NCI-H2171 treated with DMSO at 0.1 percent for 48 hours (cell line): Measurements from ENCODE around the gene DDX41.
A peak's percentile ranks its signal among the peaks of the same experiment; 100 is the strongest.

Experiments
- DNase-seq: peaks from one replicate; lab custom pipeline; 2025; lab: John Stamatoyannopoulos, UW

DDX41 gene

DNA sequence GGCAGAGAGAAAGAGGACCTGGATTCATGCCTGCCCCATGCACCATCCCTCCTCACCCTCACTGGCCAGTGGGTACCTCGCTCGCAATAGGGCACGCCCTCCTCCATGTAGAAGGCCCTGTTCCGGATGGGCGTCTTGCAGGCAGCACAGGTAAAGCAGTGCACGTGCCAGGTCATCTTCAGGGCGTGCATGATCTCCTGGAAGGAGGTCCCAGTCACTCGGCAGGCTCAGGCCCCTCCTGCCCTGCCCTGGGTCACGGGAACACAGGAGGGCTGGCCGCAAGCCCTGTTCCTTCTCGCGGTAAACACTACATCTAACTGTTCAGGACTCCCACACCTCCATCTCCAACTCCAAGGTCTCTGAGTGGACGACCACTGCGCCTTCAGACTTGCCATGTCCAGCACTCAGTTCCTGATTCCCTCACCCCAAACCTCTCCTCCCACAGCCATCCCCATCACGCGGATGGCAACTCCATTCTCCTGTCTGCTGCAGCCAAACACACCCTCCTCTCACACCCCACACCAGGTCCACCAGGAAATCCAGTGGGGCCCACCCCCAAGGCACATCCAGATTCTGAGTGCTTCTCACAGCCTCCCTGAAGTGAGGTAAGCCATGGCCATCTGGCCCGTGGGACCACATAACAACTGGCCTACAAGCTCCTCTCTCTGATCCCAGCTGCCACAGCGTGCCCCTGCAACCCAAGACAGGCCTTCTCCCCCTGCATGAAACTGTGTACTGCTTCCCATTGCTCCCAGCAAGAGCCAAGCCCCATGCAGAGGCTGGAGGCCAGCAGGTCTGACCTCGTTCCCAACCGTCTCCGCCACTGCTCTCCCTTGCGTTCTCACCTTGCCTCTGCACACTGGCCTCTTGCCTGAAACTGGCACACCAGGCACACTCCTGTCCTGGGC lies 32.5 kb downstream of the DDX41 start:
- no peak for DNase-seq

DNA sequence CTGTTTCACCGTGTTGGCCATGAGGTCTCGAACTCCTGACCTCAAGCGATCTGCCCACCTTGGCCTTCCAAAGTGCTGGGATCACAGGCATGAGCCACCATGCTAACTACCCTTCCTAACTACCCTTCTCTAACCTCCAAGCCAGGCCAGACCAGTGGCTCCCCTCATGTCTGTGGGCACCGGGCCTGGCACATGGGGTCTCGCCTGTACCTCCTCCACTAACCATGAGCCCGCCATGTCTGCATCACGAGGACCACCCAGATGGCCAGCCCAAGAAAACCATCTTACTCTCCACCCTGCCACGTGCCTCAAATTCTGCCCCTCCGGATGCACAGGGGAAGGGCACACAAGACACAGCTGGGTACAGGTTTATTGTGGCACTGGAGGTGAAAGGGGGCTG lies 33.7 kb downstream of the DDX41 start:
- DNase-seq = no peak

DNA sequence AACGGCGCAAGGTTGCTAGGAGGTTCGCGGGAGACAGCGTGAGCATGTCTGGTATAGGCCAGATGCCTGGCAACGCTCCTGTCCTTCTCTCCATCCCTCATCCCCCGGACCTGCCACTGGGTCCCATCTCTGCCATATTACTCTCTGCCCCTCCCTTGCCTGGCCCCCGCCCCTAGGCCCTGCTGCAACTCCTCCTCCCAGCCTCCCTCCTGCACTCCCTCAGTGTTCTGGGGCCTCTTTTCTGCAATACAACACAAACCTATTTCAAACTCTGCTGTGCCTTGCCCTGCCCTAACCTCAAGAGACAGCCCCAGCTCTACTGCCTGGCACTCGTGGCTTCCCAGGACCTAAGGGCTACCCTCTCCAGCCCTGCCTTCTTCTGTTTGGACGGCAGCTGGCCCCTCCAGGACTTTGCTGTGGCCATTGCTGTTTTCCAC lies 34.4 kb downstream of the DDX41 start:
- no peak for DNase-seq

DNA sequence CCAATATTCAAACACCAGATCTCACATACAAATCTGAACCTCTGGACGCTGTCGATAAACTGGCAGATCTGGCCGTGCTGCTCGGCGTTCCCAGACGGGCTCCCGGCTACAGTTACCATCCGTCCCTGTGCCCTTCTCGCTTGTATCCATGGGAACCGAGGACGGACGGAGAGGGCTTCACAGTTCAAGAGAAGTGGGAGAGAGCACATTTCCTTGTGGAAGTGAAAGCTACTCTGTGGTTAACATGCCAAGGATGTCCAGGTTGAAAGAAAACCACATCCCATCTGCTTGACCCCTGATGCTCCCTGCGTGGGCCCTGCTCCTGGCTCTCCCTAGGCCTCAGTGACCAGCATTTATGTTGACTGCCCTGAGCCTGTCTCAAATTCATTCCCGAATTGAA lies 37.0 kb downstream of the DDX41 start:
- DNase-seq = no peak

DNA sequence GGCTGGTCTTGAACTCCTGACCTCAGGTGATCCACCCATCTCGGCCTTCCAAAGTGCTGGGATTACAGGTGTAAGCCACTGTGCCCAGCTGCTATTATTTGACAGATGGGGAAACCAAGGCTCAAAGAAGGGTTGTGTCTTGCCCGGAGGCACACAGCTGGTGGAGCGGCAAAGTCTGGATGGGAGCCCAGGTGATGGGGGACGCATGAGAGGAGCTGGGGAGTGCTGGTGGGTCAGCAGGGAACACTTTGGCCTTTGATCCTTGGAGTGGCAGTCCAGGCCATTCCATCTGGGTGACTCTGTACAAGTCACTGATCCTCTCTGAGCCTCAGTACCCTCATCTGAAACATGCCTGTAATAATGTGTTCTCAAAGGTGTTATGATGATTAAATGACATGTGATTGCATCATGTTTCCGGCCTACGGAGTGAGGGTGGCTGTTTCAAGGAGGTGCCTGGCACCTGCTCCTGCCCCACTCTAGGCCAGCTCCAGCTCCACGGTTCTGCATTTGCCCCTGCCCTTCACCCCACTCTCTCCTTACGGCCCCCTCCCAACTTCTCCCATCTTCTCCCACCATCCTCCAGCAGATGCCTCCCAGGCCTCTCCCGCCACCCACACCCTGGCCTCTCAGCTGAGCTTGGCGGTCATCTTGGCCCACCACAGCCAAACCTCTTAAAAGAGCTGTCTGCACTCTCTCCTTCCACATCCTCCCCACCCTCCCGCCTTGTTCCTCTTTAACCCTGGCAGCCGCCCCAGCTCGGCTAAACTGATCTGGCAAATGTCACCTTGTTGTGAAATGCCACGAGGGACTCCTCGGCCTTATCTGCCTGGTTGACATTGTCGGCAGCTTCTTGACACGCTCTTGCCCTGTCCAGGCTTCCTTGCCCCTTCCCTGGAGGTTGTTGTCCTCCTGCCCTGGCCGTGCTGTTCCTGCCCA lies 37.8 kb downstream of the DDX41 start:
- no peak for DNase-seq

DNA sequence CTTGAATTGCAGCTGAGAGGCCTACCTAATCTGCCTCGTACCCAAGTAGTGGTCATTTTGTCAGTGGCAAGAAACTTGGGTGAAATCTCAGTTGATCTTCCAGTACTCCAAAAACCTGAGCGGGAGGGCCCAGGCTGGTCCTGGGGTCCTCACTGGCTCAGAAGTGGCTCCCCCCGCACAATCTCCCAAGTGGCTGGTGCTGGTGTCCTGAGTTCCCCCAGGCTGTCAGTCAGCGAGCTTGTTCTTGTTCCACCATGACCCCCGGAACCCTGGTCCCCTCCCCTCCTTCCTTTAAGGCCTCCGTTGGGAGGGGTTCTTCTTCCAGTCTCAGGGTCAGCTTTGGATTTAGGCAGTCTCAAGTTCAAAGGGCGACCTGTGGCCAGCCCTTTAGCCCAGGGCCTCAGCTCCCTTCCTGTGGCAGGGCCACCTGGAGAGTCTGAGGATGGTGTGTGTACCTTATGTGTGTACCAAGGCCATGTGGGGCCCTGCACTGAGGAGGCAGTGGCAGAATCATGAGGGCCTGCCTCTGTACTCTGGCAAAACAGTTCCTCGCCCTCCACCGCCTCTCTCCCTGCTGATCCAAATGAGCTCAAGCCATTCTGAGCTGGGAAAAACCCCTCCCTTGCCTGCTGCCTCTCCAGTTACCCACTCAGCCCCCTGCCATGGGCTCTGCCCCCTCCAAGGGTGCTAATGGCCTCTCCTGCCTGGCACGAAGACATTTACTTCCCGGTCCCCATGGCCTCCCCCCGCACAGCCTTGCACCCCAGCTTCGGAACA lies 38.9 kb downstream of the DDX41 start:
- DNase-seq = no peak

DNA sequence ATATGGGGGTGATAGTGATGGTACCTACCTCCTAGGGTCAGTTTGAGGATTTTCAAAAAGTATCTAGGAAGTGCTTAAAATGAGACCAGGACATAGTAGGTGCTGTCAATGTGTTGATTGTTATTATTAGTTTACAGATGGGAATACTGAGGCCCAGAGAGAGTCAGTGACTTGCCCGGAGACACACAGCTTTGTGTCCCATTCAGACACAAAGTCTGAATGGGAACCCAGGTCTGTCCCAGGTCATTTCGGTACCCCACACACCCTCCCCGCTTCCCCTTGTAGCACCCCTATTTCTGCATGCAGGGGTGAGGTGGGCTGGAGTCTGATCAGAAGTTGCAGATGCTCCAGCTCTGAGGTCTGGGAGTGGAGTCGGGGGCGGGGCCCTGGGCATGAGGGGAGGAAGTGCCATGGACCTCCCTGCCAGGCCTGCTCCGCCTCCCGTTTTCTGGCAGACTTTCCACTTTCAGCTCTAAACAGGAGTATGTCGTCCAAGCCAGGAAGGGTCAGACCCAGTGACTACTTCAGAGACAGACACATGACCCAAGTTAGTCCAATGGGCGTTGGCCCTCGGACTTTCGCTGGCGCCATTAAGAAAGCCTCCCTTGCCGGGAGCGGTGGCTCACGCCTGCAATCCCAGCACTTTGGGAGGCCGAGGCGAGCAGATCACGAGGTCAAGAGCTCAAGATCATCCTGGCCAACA lies 40.1 kb downstream of the DDX41 start:
- DNase-seq = no peak

DNA sequence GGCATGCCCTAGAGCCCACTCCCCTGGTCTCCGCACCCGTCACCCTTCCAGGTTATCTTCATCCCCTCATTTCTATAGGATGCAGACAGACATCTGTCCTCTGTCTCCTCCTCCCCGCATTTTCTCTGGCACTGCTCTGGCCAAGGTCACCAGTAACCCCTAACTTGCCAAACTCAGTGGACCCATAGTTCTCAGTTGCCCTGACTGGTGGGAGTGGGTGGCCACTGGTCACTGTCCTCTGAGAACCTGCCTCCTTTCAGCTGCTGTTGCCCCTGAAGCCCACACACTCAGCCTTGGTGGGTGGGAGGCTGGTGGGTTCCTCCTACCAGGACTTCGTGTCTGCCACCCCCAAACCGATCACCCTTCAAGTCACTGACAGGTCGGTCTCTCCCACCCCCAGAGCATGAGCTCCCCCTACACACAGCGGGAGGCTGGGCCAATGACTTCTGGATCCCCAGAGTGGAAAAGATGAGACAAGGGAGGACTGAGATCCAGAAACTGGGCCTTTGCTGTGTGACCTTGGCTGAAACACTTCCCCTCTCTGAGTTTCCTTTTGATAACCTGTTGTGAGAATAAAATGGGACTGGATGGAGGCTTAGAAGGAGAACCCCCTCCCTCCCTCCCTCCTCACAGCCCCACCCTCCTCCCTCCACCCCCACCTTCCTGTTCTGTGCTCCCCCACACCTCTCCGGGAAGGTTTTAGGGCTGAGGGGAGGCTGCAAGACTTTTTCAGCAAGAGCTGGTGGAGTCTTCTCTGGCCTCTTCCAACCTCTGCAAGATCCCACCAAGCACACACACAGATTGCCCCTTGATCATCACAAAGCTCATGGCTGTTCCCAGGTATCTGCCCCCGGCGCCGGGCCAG lies 41.0 kb downstream of the DDX41 start:
- DNase-seq = no peak

DNA sequence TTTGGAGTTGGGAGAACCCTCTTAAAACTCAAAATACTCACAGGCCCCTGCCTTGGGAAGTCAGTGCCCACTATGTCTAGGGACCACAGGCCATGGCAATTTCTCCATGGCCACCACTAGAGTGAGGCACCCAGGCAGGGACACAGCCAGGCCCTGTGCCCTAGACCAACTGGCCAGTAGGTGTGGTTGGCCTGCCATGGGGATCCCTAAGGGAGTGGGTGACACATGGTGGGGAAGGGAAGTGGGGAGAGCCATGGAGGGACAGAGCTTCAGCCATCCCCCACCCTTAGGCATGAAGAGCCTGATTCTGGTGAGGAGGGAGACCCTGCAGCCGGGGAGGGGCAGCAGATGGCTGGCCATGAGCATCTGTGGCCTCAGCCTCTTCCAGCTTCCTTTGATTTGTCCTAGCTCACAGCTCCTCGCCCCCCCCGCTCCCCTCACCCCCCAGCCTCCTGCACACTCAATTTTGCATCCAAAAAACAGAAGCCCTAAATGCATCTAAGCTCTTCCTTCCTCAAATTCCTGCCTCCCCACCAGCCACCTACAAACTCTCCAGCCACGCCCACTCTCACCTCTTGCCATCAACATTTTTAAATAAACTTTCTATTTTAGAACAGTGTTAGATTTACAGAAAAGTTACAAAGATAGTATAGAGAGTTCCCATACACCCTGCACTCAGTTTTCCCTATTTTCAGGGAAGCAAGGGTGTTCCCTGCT lies 41.8 kb downstream of the DDX41 start:
- no peak for DNase-seq

DNA sequence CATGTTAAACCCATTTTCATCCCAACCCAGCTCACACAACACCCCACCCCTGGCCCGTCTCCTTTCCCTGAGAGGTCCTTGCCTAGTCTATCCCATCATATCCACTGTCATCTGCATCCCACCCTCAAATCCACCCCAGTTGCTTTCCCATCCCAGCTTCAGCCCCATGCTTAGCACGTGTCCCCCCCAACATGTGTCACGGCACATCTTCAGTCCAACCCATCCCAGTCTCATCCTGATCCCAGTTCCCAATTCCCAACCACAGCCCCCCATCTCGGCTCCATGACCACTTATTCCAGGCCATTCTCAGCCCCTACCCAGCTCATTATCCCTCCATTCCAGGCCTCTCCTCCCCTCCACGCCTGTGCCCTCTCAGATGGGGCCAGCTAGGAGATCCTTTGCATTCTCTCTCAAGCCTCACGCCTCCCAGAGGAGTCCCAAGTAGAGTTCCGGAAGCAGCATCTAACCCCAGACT lies 42.7 kb downstream of the DDX41 start:
- no peak for DNase-seq

DNA sequence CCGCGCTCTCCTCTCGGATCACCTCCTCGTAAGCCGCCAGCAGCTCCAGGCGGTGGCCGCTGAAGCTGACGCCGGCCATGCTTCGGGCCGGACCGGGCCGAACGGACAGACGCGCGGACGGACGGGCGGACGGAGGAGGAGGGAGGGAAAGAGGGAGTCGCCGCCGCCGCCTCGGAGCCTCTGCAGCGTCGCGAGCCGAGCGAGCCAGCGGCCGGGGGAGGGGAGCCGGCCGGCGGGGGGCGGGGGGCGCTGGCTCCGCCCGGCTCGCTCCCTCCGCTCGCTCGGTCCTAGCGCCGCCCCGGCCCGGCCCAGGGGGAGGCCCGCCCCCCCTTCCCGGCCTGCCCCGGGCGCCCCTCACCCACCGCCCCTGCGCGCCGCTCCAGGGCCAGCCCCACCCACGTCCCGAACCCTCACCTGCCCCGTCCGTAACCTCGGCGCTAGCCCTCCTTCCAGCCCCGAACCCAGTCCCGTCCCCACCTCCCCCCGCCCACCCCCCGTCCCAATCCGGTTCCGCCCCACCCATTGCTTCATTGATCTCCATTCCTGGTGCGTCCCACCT lies 43.2 kb downstream of the DDX41 start, which contains the start of gene DBN1:
Gene DBN1 (minus strand): TSS at position 192 of the 559 bp plus-strand sequence. CDS start 113 bp downstream, at position 79.
- no peak for DNase-seq

DNA sequence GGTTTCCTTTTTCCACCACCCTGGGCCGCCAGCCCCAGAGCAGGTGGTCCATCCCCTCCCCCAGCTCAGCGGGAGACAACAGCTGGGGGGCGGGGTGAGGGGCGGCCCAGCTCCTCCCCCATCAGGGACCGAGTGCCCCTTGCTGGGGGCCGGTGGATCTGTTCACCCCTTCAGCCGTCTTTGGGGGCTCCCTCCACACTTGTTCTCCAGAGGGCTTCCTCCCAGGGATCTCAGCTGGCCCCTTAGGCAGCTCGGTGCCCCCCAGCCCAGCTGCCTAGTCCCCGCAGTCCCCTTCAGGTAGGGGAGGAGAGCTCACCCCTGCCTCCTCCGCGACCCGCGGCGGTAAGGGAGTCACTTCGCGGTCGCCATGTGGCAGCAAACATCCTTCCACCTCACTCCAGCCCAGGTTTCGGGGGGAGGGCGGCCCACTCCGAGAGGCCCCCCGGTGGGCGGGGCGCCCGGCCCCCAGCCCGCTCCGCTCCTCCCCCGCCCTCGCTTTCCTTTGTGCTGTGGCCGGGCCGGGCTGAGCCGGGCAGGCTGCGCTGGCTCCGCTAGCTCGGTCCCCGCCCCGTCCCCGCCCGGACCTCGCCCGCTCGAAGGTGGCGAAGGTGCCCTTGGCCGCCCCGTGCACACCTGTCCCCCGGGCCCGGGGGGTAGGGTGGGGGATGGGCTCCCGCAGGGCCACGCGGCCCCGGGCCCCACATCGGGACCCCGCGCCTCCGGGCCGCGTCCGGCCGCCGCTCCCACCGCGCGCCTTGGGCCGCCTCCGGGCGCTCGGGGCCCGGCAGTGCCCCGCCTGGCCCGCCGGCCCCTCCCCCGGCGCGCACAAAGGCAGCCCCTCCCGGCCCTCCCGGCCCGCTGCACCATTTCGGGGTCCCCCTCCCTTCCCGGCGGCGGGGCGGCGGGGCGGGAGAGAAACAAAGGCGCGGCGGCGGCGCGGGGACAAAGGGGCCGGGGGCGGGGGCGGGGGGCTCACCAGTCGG lies 44.0 kb downstream of the DDX41 start:
- DNase-seq = peak; percentile 50

DNA sequence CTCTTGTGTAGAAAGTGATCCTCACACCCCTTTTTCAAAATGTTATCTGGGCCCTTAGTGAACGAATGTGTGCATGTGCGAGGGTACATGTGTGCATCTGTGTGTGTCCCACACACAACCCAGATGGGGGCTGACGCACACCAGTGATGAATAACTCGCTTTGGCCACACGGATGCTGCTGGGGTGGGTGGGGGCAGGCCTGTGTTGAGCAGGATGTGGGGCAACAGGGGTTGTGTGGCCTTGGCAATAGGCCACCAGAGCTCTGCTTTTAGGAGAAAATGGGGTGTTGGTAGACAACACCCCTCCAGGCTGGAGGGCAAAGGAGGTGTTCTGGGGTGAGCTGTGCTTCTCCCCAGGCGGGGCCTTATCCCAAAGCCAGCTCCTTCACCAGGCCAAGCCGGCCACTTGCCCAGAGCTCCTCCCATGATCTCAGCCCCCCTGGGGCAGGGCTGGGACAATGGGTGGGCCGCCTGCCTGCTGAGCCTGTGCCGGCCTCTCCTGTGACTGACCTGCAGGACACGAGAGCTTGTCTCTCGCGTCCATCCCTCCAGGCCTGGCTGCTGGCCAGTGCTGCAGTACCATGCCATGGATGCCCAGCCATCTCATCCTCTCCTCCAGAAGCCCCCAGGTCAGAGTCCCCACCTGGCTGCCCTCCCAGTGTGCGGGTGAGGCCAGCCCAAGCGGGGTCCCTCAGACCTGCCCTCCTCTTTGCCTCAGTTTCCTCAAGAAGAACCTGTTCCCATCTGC lies 45.0 kb downstream of the DDX41 start:
- no peak for DNase-seq

DNA sequence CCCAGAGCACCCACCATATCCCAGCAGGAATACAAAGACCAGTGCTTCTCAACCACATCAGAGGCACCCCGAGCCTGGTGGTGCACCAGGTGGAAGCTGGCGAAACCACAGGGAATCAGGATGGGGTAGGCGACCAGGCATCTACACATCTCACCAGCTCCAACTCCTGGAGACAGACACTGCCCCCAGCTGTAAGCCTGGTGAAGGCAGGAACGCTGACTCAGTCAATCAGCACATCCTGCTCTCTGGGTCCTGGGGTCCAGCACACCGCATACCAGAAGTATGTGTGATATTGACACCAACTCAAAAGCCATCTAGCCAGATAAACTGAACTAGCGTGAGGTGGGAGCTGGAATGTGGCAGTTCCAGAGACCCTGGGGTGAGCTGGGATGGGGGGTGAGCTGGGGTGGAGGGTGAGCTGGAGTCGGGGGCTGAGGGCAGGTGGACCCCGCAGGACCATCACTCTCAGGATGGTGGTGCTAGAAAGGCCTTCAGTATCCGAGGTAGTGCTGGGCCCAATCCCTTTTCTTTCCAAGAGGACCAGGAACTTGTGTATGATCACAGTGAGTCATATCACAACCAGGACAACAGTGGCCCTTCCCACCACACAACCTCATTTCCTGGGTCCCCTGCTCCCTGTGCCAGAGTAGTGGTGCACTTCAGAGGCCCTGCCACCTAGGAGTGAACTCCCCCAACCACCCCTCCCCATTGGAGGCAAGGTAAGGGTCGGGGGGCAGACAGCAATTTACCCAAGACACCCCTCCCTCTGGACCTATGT lies 45.8 kb downstream of the DDX41 start:
- DNase-seq = no peak

DNA sequence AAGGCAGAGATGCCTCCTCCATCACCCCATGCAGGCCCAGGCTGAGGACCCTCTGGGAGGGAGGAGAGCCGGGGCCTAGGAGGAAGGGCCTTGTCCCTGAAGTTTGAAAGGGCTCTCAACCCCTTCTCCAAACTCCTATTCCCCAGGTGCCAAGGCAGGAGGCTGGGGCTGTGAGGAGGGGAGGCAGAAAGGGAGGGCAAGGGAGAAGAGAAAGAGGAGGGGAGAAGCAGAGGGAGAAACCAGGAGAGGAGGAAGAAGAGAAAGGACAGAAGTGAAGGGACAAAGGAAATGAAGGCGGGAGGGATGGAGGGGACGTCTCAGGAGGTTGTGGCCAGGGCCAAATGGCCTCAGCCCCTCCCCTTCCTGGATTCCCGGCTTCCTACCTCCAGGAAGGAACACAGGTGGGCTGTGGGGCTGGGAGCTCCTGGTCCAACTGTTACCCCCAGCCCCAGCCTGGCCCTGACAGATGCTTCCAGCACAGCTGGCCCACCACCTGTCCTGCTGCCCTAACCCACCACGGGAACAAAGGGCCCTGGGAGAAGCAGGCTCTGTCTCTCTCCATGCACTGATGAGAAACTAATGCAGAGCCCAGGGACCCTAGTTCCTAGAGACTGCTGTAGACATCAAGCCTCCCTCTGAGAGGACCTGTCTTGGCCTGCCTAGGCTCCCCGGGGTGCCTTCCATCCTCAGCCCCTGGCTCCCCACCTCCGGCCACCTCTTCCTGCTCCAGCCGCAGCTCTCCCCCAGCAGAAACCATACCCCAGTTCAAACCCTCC lies 46.8 kb downstream of the DDX41 start:
- DNase-seq = peak; percentile 40
